ENCODE results near the gene WWOX.

DNA sequence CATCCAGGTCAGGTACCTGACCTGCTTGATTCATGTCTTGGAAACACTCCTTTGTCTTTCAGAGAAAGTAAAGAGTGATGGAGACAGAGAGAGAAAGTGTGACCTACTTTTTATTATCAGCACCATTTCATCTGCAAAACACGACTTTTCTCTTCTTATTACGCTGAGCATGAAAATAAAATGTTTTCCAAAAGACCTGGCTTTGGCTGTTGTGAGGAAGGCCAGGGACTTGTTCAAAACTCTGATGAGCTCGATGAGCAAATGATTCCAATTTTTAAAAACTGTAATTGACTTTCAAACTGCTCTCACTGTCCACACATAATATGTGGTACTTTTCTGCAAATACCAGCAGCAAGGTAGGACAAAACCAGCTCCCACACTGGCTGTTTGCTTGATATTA lies 821.2 kb downstream of the WWOX start:
- TF ChIP-seq POLR2AphosphoS5 (IDR thresholded peaks at IDR 0.05): no peak
- TF ChIP-seq, protein P1, sequence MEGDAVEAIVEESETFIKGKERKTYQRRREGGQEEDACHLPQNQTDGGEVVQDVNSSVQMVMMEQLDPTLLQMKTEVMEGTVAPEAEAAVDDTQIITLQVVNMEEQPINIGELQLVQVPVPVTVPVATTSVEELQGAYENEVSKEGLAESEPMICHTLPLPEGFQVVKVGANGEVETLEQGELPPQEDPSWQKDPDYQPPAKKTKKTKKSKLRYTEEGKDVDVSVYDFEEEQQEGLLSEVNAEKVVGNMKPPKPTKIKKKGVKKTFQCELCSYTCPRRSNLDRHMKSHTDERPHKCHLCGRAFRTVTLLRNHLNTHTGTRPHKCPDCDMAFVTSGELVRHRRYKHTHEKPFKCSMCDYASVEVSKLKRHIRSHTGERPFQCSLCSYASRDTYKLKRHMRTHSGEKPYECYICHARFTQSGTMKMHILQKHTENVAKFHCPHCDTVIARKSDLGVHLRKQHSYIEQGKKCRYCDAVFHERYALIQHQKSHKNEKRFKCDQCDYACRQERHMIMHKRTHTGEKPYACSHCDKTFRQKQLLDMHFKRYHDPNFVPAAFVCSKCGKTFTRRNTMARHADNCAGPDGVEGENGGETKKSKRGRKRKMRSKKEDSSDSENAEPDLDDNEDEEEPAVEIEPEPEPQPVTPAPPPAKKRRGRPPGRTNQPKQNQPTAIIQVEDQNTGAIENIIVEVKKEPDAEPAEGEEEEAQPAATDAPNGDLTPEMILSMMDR (IDR thresholded peaks at IDR 0.05 in 8 of 11, conservative IDR thresholded peaks at IDR 0.05 in 3 of 11): no peak
